ENCODE results near the gene PCDHGB3. TPM values are rescaled to one million over a fixed set of nuclear protein-coding genes. Genes with fewer than 3 reads are reported as not detected.
A peak's percentile ranks its signal among the peaks of the same experiment; 100 is the strongest.
"Not testable (repeated sequence)": the region's sequence is repeated elsewhere in the genome, so short reads cannot be mapped to it uniquely, and the experiment has no call there.

Gene PCDHGB3
- total RNA-seq, 1 experiment from 2014 or later: 4.2 TPM

DNA sequence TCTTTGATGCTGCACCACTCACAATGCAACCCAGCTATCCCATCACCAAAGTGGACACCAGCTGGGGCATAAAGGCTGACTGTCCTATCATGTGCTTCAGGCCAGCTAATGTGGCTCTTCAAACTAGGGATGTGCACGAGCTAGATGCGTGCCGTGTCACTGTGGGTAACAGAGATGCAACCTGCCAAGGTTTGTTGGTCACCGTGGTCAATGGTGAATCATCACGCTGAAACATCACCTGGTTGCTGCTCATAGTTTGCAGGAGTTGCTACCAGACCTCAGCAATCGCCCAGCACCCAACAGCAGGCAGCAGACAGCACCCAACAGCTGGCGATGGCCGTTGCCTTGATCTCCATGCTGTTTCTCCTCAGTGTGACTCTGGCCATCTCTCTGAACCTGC is 41.8 kb upstream of the PCDHGB3 start (continued):
- TF ChIP-seq CDX4 (CRISPR knock-in tag; IDR thresholded peaks at IDR 0.05; ENCODE audit: borderline replicate concordance) (no peak), ZNF232 (CRISPR knock-in tag; IDR thresholded peaks at IDR 0.05) (no peak), ZNF138 (CRISPR knock-in tag; conservative IDR thresholded peaks at IDR 0.05) (no peak), TP53 (CRISPR knock-in tag; IDR thresholded peaks at IDR 0.05) (no peak)
- TF ChIP-seq, protein P1, sequence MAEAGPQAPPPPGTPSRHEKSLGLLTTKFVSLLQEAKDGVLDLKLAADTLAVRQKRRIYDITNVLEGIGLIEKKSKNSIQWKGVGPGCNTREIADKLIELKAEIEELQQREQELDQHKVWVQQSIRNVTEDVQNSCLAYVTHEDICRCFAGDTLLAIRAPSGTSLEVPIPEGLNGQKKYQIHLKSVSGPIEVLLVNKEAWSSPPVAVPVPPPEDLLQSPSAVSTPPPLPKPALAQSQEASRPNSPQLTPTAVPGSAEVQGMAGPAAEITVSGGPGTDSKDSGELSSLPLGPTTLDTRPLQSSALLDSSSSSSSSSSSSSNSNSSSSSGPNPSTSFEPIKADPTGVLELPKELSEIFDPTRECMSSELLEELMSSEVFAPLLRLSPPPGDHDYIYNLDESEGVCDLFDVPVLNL (CRISPR knock-in tag; IDR thresholded peaks at IDR 0.05; ENCODE audit: borderline replicate concordance, low read depth): no peak

GRCh38 chr5:141330299-141331080 is 39.6 kb upstream of the PCDHGB3 start, which contains the start of gene PCDHGA1:
Gene PCDHGA1 (plus strand): TSS chr5:141330514.
- peaks cover 7% of the 10 kb centered on the region for H3K4me1 Mint-ChIP-seq
- POLR2A ChIA-PET: interaction anchor here (1.0 kb wide), 1 partner anchor 10 kb away, joined by 4 read pairs; the partner anchor contains the start of gene TAF7

DNA sequence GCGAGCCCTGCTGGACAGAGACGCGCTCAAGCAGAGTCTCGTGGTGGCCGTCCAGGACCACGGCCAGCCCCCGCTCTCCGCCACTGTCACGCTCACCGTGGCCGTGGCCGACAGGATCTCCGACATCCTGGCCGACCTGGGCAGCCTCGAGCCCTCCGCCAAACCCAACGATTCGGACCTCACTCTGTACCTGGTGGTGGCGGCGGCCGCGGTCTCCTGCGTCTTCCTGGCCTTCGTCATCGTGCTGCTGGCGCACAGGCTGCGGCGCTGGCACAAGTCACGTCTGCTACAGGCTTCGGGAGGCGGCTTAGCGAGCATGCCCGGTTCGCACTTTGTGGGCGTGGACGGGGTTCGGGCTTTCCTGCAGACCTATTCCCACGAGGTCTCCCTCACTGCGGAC is 37.5 kb upstream of the PCDHGB3 start:
- peaks cover 66% of the 10 kb centered on the region for H3K9me3 Mint-ChIP-seq
- H3K4me1 Mint-ChIP-seq; ATAC-seq; H3K4me3 Mint-ChIP-seq; DNase-seq (ENCODE audit: low spot score); H3K27me3 Mint-ChIP-seq (ENCODE audit: low read depth); H3K27ac Mint-ChIP-seq; POLR2A ChIA-PET: not testable (repeated sequence)
- peaks cover 25% of the 10 kb centered on the region for H3K36me3 Mint-ChIP-seq
- CTCF ChIA-PET: interaction anchor here (3.0 kb wide), 1 partner anchor 11 kb away, joined by 12 read pairs; the partner anchor contains the start of gene PCDHGA3

More at GRCh38 chr5:141330299-141331080, 39.6 kb upstream of the PCDHGB3 start, which contains the start of gene PCDHGA1:
- H3K27ac Mint-ChIP-seq: no peak within 1 kb of the TSS
- peaks cover 28% of the 10 kb centered on the region for H3K36me3 Mint-ChIP-seq
- TF ChIP-seq, protein P2, sequence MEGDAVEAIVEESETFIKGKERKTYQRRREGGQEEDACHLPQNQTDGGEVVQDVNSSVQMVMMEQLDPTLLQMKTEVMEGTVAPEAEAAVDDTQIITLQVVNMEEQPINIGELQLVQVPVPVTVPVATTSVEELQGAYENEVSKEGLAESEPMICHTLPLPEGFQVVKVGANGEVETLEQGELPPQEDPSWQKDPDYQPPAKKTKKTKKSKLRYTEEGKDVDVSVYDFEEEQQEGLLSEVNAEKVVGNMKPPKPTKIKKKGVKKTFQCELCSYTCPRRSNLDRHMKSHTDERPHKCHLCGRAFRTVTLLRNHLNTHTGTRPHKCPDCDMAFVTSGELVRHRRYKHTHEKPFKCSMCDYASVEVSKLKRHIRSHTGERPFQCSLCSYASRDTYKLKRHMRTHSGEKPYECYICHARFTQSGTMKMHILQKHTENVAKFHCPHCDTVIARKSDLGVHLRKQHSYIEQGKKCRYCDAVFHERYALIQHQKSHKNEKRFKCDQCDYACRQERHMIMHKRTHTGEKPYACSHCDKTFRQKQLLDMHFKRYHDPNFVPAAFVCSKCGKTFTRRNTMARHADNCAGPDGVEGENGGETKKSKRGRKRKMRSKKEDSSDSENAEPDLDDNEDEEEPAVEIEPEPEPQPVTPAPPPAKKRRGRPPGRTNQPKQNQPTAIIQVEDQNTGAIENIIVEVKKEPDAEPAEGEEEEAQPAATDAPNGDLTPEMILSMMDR (IDR thresholded peaks at IDR 0.05): peak; percentile 33; the same call in 1 of the 2 replicates
- no peak for TF ChIP-seq OVOL2 (CRISPR knock-in tag; IDR thresholded peaks at IDR 0.05; ENCODE audit: borderline replicate concordance)
- CTCF ChIA-PET: interaction anchor here (0.6 to 3.2 kb wide), 34 partner anchors 9 to 233 kb away, joined by 3 to 46 read pairs (median 4); partner anchors contain the start of genes PCDHB10, PCDHB11, PCDHB12 and PCDHB14
- peaks cover 68% of the 10 kb centered on the region for H3K9me3 Mint-ChIP-seq
- ATAC-seq (peak; percentile 62), DNase-seq (ENCODE audit: low spot score) (peak; percentile 56)
- peaks cover 12% of the 10 kb centered on the region for H3K27me3 Mint-ChIP-seq (ENCODE audit: low read depth)
- H3K4me3 Mint-ChIP-seq: no peak within 1 kb of the TSS

- POLR2A ChIA-PET: interaction anchor here (1.6 kb wide), 1 partner anchor 18 kb away, joined by 8 read pairs; the partner anchor contains the start of gene TAF7
- no peaks in the 10 kb centered on the region; the same call in 1 of the 2 replicates for H3K27me3 Mint-ChIP-seq (ENCODE audit: low read depth)
- CTCF ChIA-PET: interaction anchor here (0.8 to 2.5 kb wide), 38 partner anchors 9 to 299 kb away, joined by 3 to 33 read pairs (median 6); partner anchors contain the start of genes PCDHB10, PCDHB14, PCDHB15 and PCDHB16
- DNase-seq (ENCODE audit: low spot score): peak; percentile 60
- H3K36me3 Mint-ChIP-seq: peaks cover 22% of the 10 kb centered on the region
- H3K27ac Mint-ChIP-seq: no peak within 1 kb of the TSS
- peaks cover 64% of the 10 kb centered on the region for H3K9me3 Mint-ChIP-seq
- TF ChIP-seq ZNF232 (CRISPR knock-in tag; IDR thresholded peaks at IDR 0.05): no peak
- TF ChIP-seq, protein P2 (IDR thresholded peaks at IDR 0.05): peak; percentile 30; the same call in 1 of the 2 replicates
- ATAC-seq: peak; percentile 78
- peaks cover 1% of the 10 kb centered on the region; the same call in 1 of the 2 replicates for H3K4me1 Mint-ChIP-seq
- H3K4me3 Mint-ChIP-seq: peak within 1 kb of the TSS; percentile 30; the same call in 1 of the 2 replicates
These were observed 31.3 kb upstream of the PCDHGB3 start, which contains the start of gene PCDHGA2 for GRCh38 chr5:141338538-141339306. Gene PCDHGA2 (plus strand): TSS chr5:141338760.

DNA sequence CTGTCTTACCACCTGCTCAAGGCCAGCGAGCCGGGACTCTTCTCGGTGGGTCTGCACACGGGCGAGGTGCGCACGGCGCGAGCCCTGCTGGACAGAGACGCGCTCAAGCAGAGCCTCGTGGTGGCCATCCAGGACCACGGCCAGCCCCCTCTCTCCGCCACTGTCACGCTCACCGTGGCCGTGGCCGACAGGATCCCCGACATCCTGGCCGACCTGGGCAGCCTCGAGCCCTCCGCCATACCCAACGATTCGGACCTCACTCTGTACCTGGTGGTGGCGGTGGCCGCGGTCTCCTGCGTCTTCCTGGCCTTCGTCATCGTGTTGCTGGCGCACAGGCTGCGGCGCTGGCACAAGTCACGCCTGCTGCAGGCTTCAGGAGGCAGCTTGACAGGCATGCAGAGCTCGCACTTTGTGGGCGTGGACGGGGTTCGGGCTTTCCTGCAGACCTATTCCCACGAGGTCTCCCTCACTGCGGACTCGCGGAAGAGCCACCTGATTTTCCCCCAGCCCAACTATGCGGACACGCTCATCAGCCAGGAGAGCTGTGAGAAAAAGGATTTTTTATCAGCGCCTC is 29.2 kb upstream of the PCDHGB3 start:
- Mint-ChIP-seq H3K36me3 (peaks cover 42% of the 10 kb centered on the region), H3K9me3 (peaks cover 67% of the 10 kb centered on the region)
- H3K4me3 Mint-ChIP-seq; H3K27me3 Mint-ChIP-seq (ENCODE audit: low read depth); H3K27ac Mint-ChIP-seq; ATAC-seq; DNase-seq (ENCODE audit: low spot score); H3K4me1 Mint-ChIP-seq; POLR2A ChIA-PET: not testable (repeated sequence)
- CTCF ChIA-PET: interaction anchor here (1.3 to 1.6 kb wide), 2 partner anchors 96 to 217 kb away, joined by 3 read pairs; partner anchors contain the start of gene PCDHB15

Measured in WTC11 (cell line).